CD4-positive, alpha-beta T cell treated with Interleukin-17A for 1 hour (primary cell): ENCODE results near the gene RAB3D.
A peak's percentile ranks its signal among the peaks of the same experiment; 100 is the strongest.
"Not testable (repeated sequence)": the region's sequence is repeated elsewhere in the genome, so short reads cannot be mapped to it uniquely, and the experiment has no call there.

ENCODE experiments used
- DNase-seq: peaks from one replicate; pipeline ENCODE4 v3.0.0-alpha.2; 2020

Gene RAB3D

GRCh38 chr19:11365557-11366117, 26.2 kb upstream of the RAB3D start:
- no peak for DNase-seq

DNA sequence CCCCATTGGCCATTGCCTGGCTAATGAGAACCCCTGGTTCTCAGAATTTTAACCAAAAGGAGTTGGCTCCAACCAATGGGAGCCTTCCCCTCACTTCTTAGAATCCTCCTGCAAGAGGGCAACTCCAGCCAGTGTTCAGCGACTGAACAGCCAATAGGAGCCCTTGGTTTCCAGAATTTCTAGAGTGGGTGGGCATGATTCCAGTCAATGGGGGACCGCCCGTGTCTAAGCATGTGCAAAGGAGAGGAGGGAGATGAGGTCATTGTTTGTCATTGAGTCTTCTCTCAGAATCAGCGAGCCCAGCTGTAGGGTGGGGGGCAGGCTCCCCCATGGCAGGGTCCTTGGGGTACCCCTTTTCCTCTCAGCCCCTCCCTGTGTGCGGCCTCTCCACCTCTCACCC, 25.5 kb upstream of the RAB3D start:
- no peak for DNase-seq

DNA sequence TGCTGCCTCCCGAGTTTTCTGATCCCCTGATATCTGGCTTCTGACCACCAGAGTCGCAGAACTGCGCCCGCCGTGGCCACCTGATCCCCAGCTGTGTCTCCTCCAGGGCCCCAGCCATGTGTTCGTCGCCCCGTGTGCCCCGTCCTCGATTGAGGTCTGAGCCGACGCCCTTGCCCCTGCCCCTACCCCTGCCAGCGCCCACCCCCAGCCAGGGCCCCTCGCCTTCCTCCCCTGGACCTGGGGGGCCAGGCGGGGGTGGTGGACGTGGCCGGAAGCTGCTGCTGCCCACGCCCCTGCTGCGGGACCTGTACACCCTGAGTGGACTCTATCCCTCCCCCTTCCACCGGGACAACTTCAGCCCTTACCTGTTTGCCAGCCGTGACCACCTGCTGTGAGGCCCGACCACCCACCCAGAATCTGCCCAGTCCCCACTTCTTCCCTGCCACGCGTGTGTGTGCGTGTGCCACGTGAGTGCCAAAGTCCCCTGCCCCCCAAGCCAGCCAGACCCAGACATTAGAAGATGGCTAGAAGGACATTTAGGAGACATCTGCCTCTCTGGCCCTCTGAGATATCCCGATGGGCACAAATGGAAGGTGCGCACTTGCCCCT, 24.9 kb upstream of the RAB3D start:
- DNase-seq = no peak

DNA sequence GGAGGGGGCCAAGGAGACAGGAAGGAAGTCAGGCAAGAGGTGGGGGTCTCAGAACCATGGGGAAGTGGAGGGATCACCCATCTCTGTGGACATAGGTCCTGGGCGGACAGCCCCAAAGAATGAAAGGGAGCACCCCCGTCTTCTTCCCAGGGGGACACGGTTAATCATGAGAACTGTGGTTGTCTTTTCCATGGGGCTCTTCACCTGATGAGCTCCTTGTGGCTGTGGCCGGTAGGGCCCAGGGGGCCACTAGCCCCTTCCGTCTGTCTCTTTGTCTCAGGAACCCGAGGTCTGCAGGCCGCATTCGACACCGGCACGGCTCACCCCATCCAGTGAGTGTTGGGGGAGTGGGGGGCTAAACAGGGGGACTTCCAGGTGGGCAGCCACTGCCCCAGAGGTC, 24.4 kb upstream of the RAB3D start:
- DNase-seq = no peak

GRCh38 chr19:11361771-11362731, 22.6 kb upstream of the RAB3D start:
- DNase-seq = no peak

GRCh38 chr19:11361037-11361770, 21.7 kb upstream of the RAB3D start:
- DNase-seq = no peak

- no peak for DNase-seq
Measured at GRCh38 chr19:11359421-11359820, 20.0 kb upstream of the RAB3D start.

DNA sequence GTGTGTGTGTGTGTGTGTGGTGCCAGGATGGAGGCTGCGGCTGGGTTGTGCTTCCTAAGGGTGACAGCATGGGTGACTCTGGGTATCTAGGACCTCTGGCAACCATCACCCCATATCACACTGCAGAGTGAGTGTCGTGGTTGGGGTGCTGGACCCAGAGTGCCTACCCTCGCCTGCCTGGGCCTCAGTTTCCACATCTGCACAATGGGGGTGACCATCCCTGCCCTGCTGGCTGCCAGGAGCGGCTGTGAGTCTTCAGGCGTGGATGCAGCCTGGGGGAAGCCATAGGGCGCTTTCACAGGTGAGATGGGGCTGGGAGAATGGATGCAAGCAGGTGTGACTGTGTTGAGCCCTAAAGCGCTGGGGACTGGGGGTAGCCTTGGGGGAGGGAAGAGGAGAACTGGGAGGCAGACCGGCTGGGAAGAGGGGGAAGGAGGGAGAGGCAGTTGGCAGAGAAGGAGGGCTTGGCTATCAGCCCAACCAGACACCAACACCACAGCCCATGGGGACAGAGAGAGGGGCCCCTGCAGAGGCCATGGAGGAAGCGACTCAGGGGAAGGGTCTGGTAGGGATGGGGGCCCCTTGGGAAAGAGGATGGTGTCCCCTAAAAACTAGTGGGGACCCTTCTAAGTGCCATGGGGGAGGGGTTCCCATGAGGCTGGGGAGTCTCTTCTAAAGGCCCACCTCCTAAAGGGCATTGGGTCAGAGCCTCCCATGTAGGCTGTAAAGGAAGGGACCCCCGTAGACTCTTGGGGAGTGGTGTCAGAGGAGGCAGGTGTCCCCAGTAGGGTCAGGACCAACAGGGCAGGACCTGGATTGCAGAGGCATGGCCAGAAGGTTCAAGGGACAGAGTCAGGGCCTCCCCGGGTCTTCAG, 17.5 kb upstream of the RAB3D start:
- DNase-seq = no peak

DNA sequence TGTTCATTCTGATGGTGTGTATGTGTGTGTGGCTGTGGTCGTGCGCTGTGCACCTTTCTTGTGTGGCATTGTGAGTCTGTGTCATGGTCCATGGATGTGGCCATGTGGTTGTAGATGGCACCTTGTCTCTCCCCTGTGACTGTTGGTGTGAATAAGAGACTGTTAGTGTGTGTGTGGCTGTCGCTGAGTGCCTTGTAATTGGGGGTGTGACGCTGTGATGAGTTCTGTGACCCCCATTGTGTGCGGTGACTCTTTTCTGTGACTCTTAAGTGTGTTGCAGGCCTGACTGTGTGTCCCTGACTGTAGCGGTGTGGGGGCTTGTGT, 16.6 kb upstream of the RAB3D start:
- DNase-seq = no peak

- peak; percentile 90 for DNase-seq
Measured at GRCh38 chr19:11355160-11356073, 16.0 kb upstream of the RAB3D start, which contains the start of gene PLPPR2. Gene PLPPR2, plus strand, starts transcription at chr19:11355432. Its CDS starts 2,242 bp downstream, at chr19:11357674.

GRCh38 chr19:11354102-11354501, 14.6 kb upstream of the RAB3D start:
- not testable (repeated sequence) for DNase-seq

GRCh38 chr19:11349171-11349570, 9.7 kb upstream of the RAB3D start:
- no peak for DNase-seq

DNA sequence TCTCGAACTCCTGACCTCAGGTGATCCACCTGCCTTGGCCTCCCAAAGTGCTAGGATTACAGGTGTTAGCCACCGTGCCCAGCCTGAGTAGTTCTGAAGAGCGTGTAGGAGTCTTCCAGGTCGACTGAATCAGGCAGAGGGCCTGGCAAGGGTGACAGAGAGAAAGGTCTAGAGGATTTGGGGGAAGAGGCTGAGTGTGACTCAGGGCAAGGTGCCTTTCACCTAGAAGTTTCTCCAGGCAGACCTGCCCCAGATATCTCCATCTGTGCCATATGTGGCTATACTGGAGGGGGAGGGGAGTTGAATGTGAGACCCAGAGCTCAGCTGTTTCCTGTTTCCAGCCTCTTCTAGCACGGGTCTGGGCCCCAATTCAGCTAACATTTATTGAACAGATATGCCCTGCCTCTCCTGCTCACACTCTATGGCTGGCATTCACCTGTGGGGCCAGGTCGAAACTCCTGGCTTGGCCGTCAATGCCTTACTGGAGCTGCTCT, 8.1 kb upstream of the RAB3D start:
- no peak for DNase-seq

DNA sequence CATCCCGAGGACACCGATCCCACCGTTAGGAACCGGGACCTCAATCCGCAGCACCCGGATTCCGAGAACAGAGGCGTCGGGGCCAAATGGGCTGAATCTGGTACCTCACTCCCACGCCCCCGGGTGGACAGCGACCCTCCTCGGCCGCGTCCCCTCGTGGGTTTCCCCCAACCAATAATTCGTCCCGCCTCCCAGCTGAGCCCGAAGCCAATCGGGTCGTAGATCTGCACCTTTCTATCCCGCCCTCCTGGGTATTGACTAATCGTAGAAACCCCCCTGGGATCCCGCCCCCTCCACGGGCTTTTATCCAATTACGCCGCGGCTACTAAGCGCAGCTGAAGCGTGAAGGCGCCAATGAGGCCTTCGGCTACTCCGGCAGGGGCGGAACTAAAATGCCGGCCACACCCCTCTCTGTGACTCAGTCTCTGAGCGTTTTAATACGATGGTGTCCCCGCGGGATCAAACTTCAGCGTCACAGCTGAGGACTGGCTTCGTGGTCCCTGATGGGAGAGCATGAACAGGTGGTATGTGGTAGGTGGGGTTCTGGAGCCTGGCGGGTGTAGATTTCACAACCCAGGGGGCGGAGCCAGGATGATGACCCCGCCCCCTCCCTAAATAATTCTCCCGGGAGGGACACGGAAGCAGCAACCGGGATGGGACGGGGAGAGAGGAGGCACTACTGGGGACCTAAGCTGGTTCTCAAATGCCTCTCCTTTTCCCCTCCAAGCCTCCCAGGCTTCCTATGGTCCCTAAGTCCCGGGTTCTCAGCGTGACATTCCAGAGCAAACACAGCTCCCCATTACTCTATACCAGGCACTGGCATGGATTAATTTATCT, 6.9 kb upstream of the RAB3D start, which contains the start of the genes CCDC159 and TMEM205:
CCDC159 (plus strand) TSS at position 416 of the 837 bp plus-strand sequence; CDS start at position 504, 88 bp downstream.
TMEM205 (minus strand) TSS at position 165 of the 837 bp plus-strand sequence. CDS start 649 bp downstream, outside the sequence.
- peak; percentile 99 for DNase-seq

DNA sequence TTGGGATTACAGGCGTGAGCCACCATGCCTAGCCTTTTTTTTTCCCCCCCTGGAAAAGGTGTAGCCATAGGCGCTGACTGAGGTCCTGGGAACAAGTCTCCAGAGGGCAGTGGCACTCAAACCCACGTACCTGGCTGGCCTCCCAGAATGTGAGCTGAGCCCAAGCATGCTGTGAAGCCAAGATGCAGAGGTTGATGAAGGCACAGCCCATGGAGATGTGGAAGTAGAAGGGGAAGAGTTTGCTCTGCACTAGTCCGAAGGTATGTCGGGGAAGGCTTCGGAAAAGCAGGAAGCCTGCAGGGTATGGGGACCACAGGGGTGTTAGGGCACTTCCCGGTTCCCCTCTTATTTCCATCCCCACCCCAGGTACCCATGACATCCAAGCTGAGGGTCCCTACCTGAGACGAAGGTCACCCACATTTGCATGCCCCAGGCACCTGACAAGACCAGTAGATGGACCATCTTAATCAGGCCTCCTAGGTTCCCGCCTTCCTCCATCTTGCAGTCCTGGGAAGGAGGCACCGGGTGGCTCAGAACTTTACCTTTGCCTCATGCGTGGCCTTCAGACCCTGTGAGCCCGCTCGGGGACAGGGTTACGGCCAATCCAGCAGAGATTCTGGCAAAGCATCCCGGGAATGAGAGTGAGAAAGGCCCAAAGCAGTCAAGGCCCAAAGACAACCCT, 5.8 kb upstream of the RAB3D start:
- no peak for DNase-seq

DNA sequence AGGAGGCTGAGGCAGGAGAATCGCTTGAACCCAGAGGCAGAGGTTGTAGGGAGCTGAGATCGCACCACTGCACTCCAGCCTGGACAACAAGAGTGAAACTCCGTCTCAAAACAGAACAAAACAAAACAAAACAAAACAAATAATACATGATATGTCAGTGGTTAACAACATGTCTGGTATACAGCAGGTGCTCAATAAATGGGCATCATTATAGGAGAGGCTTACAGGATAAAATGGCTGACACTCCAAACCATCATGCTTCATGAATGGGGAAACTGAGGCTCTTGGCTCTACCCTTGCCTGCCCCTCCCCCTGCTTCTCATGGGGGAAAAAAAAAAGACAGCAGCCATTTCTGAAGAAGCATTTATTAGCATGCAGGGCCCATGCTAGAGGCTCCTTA, 3.0 kb upstream of the RAB3D start:
- DNase-seq = no peak

DNA sequence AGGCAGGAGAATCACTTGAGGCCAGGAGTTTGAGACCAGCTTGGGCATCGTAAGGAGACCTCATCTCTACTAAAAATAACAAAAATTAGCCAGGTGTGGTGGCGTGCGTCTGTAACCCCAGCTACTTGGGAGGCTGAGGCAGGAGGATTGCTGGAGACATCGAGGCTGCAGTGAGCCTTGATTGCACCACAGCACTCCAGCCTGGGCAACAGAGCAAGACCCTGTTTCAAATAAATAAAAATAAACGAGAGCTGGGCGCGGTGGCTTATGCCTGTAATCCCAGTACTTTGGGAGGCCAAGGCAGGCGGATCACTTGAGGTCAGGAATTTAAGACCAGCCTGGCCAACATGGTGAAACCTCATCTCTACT, 626 bp upstream of the RAB3D start:
- not testable (repeated sequence) for DNase-seq

- no peak for DNase-seq
Measured at GRCh38 chr19:11338569-11339253, 746 bp downstream of the RAB3D start.

DNA sequence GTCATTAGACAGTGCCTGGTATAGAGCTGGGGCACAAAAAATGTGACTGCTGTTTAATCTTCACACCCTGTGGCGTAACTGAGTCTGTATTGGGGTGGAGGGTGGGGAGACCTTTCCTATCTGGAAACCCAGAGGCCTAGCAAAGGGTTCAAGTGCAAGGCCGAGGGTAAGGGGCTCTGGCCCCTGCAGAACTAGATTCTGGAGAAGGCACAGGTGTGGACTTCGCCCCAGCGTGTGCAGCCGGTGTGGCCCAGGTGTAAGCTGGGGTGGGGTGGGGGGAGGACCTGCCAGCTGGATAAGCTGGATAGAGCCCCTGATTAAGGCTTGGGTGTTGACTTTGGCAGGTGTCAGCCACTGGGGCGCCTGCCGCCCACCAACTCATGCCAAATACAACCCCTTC, 1.3 kb downstream of the RAB3D start:
- no peak for DNase-seq
